Measurements from ENCODE around the gene IRF8.
"Not testable (repeated sequence)": the region's sequence is repeated elsewhere in the genome, so short reads cannot be mapped to it uniquely, and the experiment has no call there.

Gene IRF8

GRCh38 chr16:85936816-85937215 lies 37.9 kb downstream of the IRF8 start:
- FAIRE-seq, result no peak

DNA sequence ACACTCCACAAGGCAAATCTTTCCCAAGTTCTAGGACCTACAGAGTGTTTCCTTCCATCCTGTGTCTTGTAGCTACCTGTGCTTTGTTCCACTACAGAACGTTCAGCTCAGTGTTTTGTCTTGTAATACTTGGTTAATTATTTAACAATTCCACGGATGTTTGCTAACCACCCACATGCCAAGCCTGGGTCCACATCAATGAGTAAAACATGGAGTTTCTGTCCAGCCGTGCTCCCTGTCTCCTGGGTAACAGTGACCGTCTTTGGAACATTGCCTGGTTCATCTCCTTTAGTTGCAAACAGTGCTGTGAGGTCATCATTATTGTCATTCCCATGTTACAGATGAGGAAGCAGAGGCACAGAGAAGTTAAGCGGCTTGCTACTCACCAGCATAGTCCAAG lies 41.3 kb downstream of the IRF8 start:
- no peak for FAIRE-seq

DNA sequence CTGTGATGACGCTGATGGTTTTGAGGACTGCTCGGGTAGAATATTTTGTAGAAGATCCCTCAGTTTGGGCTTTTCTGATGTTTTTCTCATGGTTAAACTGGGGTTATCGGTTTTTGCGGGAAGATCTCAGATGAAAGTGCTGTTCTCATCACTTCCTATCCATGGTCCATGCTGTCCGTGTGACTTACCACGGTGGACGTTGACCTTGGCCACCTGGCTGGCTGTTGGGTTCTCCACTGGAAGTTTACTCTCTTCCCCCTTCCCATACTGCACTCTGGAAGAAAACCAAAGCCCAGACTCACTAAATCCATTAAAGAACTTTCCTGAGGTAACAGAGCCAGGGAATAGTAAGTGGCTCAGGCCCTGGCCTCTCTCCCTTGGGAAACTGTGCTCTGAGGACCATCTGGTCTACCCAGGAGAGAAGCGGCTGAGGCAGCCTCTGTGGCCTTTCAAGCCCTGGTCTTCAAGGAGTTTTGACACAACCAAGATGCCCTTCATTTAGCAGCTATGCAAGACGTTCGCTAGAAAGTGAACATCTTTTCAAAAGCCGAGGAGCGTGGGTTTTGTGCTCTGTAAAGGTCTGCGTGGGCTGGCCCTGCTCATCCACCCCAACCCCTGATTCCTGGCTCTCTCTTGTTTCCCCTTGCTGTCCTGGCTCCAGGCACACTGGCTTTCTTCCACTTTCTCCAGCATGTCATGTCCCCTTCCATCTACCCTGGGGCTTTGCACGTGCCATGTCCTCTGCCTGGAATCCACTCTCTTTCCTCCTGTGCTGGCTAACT lies 43.1 kb downstream of the IRF8 start:
- FAIRE-seq, result no peak

DNA sequence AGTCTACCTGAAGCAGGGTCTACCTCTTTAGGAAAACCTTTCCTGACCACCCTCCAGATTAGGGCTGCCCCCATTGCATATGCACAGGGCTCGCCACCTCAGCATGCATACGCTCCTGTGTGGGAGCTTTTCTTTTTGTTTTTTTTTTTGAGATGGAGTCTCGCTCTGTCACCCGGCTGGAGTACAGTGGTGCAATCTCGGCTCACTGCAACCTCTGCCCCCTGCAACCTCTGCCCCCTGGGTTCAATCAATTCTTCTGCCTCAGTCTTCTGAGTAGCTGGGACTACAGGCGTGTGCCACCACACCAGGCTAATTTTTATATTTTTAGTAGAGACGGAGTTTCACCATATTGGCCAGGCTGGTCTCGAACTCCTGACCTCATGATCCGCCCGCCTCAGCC lies 43.7 kb downstream of the IRF8 start:
- FAIRE-seq, result not testable (repeated sequence)

DNA sequence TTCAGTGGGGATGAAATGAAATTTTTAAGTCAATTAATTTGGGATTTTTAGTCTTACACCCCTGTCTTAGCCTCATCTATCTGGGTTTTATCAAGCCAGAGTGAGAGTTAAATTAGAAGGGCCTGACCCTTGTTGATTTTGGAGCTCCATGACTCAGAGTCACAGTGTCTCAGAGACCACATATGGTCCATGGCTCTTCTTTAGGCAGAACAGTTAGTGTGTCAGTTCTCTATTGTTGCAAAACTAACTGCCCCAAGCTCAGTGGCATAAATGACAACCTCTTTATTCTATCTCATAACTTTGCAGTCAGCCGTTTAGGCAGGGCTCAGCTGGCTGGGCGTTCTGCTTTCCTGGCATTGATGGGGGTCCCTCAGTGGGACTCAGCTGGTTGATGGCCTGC lies 44.7 kb downstream of the IRF8 start:
- FAIRE-seq, result no peak

DNA sequence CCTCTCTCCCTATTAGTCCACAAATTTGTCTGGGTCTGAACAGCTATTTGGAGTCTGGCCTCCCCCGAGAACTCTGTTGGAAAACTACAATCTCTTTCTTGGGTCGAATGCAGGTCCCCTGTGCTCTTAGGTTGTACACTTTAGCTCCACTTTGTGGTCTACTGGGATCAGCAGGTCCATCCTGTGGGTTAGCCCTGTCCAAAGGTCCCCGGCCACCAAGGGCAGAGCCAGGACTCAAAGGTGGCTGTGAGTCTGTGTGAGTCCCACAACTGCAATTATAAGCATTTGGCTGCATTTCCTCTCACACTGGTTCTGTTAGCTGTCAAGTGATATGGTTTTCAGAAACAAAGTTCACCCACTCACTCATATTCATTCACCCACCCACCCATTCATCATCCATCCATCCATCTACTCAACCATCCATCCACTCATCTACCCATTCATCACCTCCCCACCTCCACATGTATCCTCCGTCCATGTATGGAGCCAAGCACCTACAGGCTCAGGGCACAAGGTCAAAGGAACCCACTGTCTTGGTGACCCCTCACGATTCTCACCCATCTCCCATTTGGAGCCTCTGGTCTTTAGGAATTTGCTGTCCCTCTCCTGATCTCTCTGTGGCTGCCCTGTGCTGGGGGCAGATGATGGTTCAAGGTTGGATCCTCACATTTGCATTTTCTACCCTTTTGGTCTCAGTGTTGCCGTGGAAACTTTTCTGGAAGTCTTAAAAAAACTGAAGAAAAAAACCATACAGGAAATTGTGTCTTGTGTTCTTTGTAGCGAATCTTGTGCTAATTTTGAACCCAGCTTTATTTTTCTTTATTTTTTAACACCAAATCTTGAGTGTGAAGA lies 45.8 kb downstream of the IRF8 start:
- FAIRE-seq, result no peak

DNA sequence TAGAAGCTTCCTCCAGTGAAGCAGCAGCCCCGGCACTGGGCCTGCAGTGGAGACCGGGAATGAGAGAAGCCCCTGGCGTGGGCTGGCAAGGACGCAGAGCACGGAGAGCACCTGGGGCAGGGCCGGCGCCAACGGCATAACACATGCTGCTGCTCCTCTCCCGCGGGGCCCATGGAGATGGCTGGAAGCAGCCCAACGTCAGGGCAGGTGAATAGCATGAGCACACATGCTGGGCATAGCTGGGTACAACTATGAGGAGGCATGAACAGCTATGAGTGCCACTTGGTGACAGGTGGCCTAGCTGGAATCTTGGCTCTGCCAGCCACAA lies 46.4 kb downstream of the IRF8 start:
- no peak for FAIRE-seq

GRCh38 chr16:85946541-85947124 lies 47.7 kb downstream of the IRF8 start:
- FAIRE-seq, result no peak

GRCh38 chr16:85947230-85948137 lies 48.5 kb downstream of the IRF8 start:
- FAIRE-seq, result no peak

DNA sequence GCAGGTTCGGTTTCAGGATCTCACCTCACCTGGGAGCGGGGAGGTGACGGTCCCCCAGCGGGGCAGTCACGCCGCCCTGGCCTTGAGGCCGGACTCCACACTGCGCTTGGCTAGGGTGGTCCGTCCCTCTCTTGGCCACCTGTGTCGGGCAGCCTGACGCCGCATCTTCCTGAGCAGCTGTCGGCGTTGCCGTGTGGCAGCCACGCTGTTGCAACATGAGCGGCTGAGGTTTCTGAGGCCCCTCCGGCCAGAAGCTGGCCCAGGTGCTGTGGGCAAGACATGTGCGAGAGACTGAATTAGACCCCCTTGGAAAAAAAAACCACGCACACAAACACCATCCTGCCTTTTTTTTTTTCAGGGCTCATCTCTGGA lies 49.2 kb downstream of the IRF8 start:
- FAIRE-seq, result no peak

GRCh38 chr16:85948616-85949265 lies 49.8 kb downstream of the IRF8 start:
- no peak for FAIRE-seq

GRCh38 chr16:85950136-85950918 lies 51.4 kb downstream of the IRF8 start:
- FAIRE-seq, result no peak

GRCh38 chr16:85952197-85952596 lies 53.2 kb downstream of the IRF8 start:
- no peak for FAIRE-seq

GRCh38 chr16:85952811-85953210 lies 53.8 kb downstream of the IRF8 start:
- no peak for FAIRE-seq

GRCh38 chr16:85954927-85955519 lies 56.1 kb downstream of the IRF8 start:
- FAIRE-seq, result no peak

DNA sequence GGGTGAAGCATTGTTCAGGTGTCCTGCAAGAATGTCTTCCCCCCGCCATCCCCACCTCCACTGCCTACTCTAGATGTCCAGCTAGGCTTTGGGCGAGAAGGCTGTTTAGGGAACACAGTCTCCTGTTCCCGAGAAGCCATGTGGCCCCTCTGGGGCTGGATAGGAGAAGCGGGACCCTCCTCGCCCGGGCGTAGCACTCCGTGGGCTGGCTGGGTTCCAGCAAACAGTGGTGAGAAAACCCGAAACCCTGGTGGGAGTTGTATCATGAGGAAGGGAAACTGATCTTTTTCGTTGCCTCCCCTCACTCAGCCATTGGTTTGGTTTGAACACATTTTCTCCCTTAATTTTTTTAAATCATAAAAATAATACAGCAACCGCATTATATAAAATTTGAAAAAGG lies 56.6 kb downstream of the IRF8 start:
- FAIRE-seq, result no peak

DNA sequence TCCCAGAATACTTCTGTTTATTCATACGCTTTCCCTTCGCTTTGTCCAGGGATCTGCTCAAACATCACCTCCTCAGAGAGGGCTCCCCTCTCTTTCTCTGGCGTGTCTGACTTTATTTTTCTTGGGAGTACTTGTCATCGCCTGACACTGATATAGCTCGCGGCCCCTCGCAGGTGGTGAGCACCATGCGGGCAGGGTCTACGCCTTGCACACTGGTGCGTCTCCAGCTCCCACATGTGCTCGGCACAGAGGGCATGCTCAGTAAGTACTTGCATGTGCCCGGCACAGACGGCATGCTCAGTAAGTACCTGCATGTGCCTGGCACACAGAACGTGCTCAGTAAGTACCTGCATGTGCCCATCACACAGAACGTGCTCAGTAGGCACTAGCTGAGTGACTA lies 57.5 kb downstream of the IRF8 start:
- FAIRE-seq, result no peak

- no peak for FAIRE-seq
These were observed 59.8 kb downstream of the IRF8 start for GRCh38 chr16:85958731-85959130.

- no peak for FAIRE-seq
These were observed 60.7 kb downstream of the IRF8 start for GRCh38 chr16:85959686-85960085.

- FAIRE-seq, result no peak
These were observed 61.6 kb downstream of the IRF8 start for GRCh38 chr16:85960486-85961046.
